Measurements from ENCODE around the gene CIDEA. TPM values are rescaled to one million over a fixed set of nuclear protein-coding genes. Genes with fewer than 3 reads are reported as not detected.

Gene CIDEA
- total RNA-seq, 1 donor from 2014 or later = not detected

DNA sequence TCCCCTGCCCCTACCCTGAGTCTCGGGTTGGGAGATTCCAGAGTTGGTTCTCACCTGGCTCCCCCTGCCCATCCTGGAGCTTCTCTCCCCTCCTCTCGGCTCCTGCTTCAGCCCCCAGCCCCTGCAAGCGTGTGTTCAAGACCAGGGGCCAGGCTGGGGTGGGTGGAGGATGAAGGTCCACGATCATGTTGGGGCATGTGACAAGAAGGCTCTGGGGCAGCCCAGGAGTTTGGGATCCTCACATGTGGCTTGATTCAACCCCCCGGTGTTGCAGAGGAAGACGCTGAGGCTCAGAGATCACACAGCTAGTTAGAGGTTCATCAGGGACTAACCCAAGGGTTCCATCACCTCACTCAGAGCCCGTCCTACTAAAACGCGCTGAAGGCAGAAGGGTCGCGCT, 39.7 kb downstream of the CIDEA start:
- peaks cover 5% of the 10 kb centered on the region for H3K4me1 Mint-ChIP-seq (ENCODE audit: unreplicated experiment)
- no peaks in the 10 kb centered on the region for H3K9me3 Mint-ChIP-seq
- TF ChIP-seq, protein P1, sequence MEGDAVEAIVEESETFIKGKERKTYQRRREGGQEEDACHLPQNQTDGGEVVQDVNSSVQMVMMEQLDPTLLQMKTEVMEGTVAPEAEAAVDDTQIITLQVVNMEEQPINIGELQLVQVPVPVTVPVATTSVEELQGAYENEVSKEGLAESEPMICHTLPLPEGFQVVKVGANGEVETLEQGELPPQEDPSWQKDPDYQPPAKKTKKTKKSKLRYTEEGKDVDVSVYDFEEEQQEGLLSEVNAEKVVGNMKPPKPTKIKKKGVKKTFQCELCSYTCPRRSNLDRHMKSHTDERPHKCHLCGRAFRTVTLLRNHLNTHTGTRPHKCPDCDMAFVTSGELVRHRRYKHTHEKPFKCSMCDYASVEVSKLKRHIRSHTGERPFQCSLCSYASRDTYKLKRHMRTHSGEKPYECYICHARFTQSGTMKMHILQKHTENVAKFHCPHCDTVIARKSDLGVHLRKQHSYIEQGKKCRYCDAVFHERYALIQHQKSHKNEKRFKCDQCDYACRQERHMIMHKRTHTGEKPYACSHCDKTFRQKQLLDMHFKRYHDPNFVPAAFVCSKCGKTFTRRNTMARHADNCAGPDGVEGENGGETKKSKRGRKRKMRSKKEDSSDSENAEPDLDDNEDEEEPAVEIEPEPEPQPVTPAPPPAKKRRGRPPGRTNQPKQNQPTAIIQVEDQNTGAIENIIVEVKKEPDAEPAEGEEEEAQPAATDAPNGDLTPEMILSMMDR (conservative IDR thresholded peaks at IDR 0.05) = no peak
- H3K27me3 Mint-ChIP-seq = peaks cover 15% of the 10 kb centered on the region
- no peaks in the 10 kb centered on the region for H3K36me3 Mint-ChIP-seq
- no peak overlapping the region for H3K27ac Mint-ChIP-seq
- no peak for DNase-seq (ENCODE audit: extremely low spot score, unreplicated experiment)
- no peak overlapping the region for H3K4me3 Mint-ChIP-seq

DNA sequence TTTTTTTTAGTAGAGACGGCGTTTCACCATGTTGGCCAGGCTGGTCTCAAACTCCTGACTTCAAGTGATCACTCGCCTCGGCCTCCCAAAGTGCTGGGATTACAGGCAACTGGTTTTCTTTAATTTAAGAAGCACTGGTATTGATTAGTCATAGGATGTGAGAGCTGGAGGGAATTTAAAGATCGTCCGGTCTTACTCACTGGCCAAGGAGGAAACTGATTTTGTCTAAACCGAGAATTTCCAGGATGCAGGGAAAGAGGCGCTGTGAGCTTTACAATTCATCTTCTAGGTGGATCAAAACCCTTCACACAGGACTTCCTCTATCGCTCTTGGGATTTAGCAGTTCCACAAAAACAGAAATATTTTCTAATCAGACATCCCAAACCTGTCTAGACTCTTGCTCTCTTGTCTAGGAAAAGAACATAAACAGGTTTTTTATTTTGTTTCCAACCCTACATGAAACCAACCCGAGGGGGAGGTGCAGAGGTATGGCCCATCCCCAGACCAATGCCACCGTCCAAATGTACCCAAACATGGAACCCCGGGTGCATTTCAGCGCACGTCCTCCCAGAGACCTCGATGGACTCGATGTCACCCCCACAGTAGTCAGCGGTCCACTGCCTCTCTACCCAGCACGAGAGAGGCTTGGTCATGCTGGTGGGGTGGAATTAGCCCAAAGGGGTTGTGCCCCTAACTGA, 41.4 kb downstream of the CIDEA start:
- no peak for DNase-seq (ENCODE audit: extremely low spot score, unreplicated experiment)

DNA sequence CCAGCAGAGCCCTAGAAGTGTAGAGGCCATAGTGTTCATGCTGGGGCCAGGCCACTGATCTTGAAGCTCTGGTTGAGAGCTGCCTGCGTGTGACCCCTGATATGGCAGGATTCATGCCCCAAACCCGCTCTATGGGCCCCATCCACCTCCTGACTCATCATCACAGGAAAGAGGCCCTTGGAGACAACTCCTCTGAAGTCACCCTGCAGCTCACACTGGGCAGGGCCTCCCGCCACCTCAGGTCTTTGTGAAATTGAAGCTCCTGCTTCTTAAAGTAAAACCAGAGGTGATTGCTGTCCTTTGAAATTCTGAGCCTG, 41.9 kb downstream of the CIDEA start:
- Mint-ChIP-seq H3K27me3 (peaks cover 8% of the 10 kb centered on the region), H3K4me3 (no peak overlapping the region), H3K27ac (no peak overlapping the region), H3K36me3 (no peaks in the 10 kb centered on the region), H3K9me3 (no peaks in the 10 kb centered on the region), H3K4me1 (ENCODE audit: unreplicated experiment) (no peaks in the 10 kb centered on the region)
- TF ChIP-seq, protein P1 (conservative IDR thresholded peaks at IDR 0.05) = no peak
- DNase-seq (ENCODE audit: extremely low spot score, unreplicated experiment) = no peak

More for the DNA sequence above, 41.4 kb downstream of the CIDEA start:
- H3K27me3 Mint-ChIP-seq = peaks cover 8% of the 10 kb centered on the region
- TF ChIP-seq, protein P1 (conservative IDR thresholded peaks at IDR 0.05) = no peak
- no peaks in the 10 kb centered on the region for H3K4me1 Mint-ChIP-seq (ENCODE audit: unreplicated experiment)
- no peaks in the 10 kb centered on the region for H3K36me3 Mint-ChIP-seq
- no peak overlapping the region for H3K4me3 Mint-ChIP-seq
- H3K9me3 Mint-ChIP-seq = no peaks in the 10 kb centered on the region
- H3K27ac Mint-ChIP-seq = no peak overlapping the region

DNA sequence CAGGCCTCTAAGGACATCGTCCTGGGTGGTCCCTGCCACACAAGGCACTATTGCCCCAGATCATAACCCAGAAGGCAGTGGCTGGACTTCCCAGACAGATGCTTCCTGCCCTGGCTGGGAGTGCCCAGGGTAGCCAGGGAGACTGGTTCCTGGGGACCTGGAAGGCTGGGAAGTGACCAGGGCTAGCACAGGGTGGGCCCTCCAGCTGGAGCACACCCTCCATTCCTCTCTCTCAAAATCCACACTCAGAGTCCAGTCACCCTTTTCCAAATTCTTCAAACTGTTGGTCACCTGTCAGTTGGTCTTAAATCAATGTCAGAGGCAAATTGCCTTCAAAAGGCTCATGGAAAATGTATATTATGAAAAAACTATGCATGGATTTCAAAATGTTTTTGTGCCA, 42.3 kb downstream of the CIDEA start:
- H3K4me3 Mint-ChIP-seq = no peak overlapping the region
- TF ChIP-seq, protein P1 (conservative IDR thresholded peaks at IDR 0.05) = no peak
- no peaks in the 10 kb centered on the region for H3K36me3 Mint-ChIP-seq
- H3K27ac Mint-ChIP-seq = peak overlapping the region; percentile 29
- no peaks in the 10 kb centered on the region for H3K9me3 Mint-ChIP-seq
- no peaks in the 10 kb centered on the region for H3K4me1 Mint-ChIP-seq (ENCODE audit: unreplicated experiment)
- peaks cover 6% of the 10 kb centered on the region for H3K27me3 Mint-ChIP-seq
- no peak for DNase-seq (ENCODE audit: extremely low spot score, unreplicated experiment)

DNA sequence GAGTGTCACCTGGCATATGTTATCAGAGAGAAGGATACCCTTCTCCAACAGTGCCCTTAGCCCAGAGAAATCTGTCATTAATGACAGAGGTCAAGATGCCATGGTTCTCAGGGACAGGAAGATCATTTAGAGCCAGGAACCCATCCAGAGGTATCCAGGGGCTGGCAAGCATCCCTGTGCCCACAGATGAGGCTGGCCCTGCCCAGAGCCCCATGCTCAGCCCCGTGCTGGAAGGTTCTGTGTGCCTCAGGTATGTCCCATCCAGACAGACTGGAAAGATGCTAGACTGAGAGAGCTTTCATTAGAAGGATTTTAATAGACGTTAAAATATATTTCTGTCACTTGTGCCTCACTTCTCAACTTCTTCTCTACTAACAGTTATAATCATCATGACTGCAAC, 45.7 kb downstream of the CIDEA start:
- Mint-ChIP-seq H3K27me3 (peaks cover 8% of the 10 kb centered on the region), H3K4me1 (ENCODE audit: unreplicated experiment) (no peaks in the 10 kb centered on the region), H3K9me3 (no peaks in the 10 kb centered on the region), H3K27ac (peak overlapping the region; percentile 31), H3K36me3 (no peaks in the 10 kb centered on the region), H3K4me3 (no peak overlapping the region)
- TF ChIP-seq, protein P1 (conservative IDR thresholded peaks at IDR 0.05) = no peak
- no peak for DNase-seq (ENCODE audit: extremely low spot score, unreplicated experiment)

Measured in type B pancreatic cell (in vitro differentiated cells).